Measurements from ENCODE around the gene MOB1B. TPM values are rescaled to one million over a fixed set of nuclear protein-coding genes. Genes with fewer than 3 reads are reported as not detected.

MOB1B gene
- total and polyA plus RNA-seq, 2 of the 13 experiments (the other 11 are each of a cell fraction or from before 2014, with no cell fraction given): 3.9 to 4.0 TPM

DNA sequence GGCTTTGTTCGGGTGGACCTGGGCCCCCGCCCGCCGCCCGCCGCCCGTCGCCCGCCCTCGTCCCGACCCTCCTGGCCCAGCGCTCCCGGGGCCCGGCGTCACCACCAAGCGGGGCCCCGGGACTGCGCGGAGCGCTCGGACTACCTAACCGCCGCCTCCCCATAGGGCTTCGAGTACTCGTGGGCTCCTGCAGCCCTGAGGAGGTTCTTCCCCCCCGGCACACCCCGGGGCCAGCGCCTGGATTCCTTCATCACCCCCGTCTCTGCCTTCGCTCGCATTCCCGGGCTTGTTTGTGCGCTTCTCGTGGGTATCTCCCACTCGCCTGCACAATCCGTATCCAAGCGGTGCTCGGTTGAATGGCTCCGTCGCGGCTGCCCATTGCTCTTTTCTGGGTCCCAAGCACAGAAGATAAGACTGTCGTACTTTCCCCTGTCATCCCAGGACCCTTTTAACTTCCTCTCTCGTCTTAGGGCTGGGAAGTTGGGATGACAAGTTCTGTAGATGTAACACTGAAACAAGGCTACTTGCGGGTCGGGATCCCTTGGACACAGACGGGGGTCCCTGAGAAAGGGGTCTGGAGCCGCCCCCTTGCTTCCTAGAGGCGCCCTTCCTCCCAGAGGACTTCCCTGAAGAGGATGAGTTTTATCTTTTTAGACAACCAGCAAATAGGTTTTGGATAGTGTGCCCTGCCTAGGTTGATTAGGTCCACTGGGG lies 565 bp downstream of the MOB1B start (continued):
- TF ChIP-seq, protein P1, sequence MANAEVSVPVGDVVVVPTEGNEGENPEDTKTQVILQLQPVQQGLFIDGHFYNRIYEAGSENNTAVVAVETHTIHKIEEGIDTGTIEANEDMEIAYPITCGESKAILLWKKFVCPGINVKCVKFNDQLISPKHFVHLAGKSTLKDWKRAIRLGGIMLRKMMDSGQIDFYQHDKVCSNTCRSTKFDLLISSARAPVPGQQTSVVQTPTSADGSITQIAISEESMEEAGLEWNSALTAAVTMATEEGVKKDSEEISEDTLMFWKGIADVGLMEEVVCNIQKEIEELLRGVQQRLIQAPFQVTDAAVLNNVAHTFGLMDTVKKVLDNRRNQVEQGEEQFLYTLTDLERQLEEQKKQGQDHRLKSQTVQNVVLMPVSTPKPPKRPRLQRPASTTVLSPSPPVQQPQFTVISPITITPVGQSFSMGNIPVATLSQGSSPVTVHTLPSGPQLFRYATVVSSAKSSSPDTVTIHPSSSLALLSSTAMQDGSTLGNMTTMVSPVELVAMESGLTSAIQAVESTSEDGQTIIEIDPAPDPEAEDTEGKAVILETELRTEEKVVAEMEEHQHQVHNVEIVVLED (CRISPR knock-in tag; IDR thresholded peaks at IDR 0.05; ENCODE audit: borderline replicate concordance): no peak
- TF ChIP-seq ZC3H4 (CRISPR knock-in tag; IDR thresholded peaks at IDR 0.05; ENCODE audit: borderline replicate concordance) (no peak), TARDBP (CRISPR knock-in tag; IDR thresholded peaks at IDR 0.05) (no peak), SMAD3 (CRISPR knock-in tag; IDR thresholded peaks at IDR 0.05) (no peak), ZNF883 (CRISPR knock-in tag; IDR thresholded peaks at IDR 0.05; ENCODE audit: not compliant biosample characterization) (no peak), ELF4 (CRISPR knock-in tag; IDR thresholded peaks at IDR 0.05; ENCODE audit: borderline replicate concordance) (no peak), RCOR2 (CRISPR knock-in tag; IDR thresholded peaks at IDR 0.05) (no peak), HOXD1 (CRISPR knock-in tag; IDR thresholded peaks at IDR 0.05) (no peak), WIZ (CRISPR knock-in tag; IDR thresholded peaks at IDR 0.05) (no peak), ZNF570 (CRISPR knock-in tag; IDR thresholded peaks at IDR 0.05; ENCODE audit: borderline replicate concordance) (no peak), FOSL2 (CRISPR knock-in tag; IDR thresholded peaks at IDR 0.05) (no peak), STAT5B (CRISPR knock-in tag; IDR thresholded peaks at IDR 0.05) (no peak), MAF1 (CRISPR knock-in tag; IDR thresholded peaks at IDR 0.05; ENCODE audit: borderline replicate concordance) (no peak), NFIB (CRISPR knock-in tag; IDR thresholded peaks at IDR 0.05; ENCODE audit: borderline replicate concordance) (no peak)
- TF ChIP-seq, protein P2, sequence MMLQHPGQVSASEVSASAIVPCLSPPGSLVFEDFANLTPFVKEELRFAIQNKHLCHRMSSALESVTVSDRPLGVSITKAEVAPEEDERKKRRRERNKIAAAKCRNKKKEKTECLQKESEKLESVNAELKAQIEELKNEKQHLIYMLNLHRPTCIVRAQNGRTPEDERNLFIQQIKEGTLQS (CRISPR knock-in tag; IDR thresholded peaks at IDR 0.05): no peak
- TF ChIP-seq, protein P3, sequence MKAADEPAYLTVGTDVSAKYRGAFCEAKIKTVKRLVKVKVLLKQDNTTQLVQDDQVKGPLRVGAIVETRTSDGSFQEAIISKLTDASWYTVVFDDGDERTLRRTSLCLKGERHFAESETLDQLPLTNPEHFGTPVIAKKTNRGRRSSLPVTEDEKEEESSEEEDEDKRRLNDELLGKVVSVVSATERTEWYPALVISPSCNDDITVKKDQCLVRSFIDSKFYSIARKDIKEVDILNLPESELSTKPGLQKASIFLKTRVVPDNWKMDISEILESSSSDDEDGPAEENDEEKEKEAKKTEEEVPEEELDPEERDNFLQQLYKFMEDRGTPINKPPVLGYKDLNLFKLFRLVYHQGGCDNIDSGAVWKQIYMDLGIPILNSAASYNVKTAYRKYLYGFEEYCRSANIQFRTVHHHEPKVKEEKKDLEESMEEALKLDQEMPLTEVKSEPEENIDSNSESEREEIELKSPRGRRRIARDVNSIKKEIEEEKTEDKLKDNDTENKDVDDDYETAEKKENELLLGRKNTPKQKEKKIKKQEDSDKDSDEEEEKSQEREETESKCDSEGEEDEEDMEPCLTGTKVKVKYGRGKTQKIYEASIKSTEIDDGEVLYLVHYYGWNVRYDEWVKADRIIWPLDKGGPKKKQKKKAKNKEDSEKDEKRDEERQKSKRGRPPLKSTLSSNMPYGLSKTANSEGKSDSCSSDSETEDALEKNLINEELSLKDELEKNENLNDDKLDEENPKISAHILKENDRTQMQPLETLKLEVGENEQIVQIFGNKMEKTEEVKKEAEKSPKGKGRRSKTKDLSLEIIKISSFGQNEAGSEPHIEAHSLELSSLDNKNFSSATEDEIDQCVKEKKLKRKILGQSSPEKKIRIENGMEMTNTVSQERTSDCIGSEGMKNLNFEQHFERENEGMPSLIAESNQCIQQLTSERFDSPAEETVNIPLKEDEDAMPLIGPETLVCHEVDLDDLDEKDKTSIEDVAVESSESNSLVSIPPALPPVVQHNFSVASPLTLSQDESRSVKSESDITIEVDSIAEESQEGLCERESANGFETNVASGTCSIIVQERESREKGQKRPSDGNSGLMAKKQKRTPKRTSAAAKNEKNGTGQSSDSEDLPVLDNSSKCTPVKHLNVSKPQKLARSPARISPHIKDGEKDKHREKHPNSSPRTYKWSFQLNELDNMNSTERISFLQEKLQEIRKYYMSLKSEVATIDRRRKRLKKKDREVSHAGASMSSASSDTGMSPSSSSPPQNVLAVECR (CRISPR knock-in tag; IDR thresholded peaks at IDR 0.05; ENCODE audit: borderline replicate concordance): 0 out of 2 replicates have a peak, but pooled peaks have one; percentile 3
- TF ChIP-seq, protein P4, sequence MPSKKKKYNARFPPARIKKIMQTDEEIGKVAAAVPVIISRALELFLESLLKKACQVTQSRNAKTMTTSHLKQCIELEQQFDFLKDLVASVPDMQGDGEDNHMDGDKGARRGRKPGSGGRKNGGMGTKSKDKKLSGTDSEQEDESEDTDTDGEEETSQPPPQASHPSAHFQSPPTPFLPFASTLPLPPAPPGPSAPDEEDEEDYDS (CRISPR knock-in tag; IDR thresholded peaks at IDR 0.05): no peak
- TF ChIP-seq, protein P5, sequence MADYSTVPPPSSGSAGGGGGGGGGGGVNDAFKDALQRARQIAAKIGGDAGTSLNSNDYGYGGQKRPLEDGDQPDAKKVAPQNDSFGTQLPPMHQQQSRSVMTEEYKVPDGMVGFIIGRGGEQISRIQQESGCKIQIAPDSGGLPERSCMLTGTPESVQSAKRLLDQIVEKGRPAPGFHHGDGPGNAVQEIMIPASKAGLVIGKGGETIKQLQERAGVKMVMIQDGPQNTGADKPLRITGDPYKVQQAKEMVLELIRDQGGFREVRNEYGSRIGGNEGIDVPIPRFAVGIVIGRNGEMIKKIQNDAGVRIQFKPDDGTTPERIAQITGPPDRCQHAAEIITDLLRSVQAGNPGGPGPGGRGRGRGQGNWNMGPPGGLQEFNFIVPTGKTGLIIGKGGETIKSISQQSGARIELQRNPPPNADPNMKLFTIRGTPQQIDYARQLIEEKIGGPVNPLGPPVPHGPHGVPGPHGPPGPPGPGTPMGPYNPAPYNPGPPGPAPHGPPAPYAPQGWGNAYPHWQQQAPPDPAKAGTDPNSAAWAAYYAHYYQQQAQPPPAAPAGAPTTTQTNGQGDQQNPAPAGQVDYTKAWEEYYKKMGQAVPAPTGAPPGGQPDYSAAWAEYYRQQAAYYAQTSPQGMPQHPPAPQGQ (CRISPR knock-in tag; IDR thresholded peaks at IDR 0.05; ENCODE audit: borderline replicate concordance): no peak
